HepG2 (cell line): ENCODE data around the gene FAM219B. TPM values are rescaled to one million over a fixed set of nuclear protein-coding genes. Genes with fewer than 3 reads are reported as not detected.

Source experiments
- ATAC-seq: fragments of 200-7000 bp; cut with Tn5 transposase; 3 replicates; pipeline ENCODE4 v1.9.1; 2020; ENCODE audit warnings: mild to moderate bottlenecking, moderate library complexity
- BruUV-seq: library from RNA; stranded (reverse); fragments of 400-500 nt; replicated peaks from 2 replicates; lab custom pipeline; 2021; lab: Mats Ljungman, UMichigan
- CTCF ChIA-PET: fragments of 300-600 bp; formaldehyde crosslinking; extraction: SDS; loops from one replicate; lab custom pipeline; 2021; ENCODE audit warnings: low total read pairs, inconsistent platforms, low intra/inter-chr PET ratio; lab: Yijun Ruan, JAX
- POLR2A ChIA-PET: fragments of 350-600 bp; sonication (Branson Sonifier 250); formaldehyde crosslinking; loops from one replicate; lab custom pipeline; 2020; ENCODE audit warnings: antibody characterized with exemption, inconsistent platforms; lab: Yijun Ruan, JAX
- DNase-seq: peaks from one replicate; pipeline ENCODE4 v3.0.0-alpha.2; 2015; ENCODE audit warnings: low spot score
- FAIRE-seq: peaks from 3 replicates; lab custom pipeline; 2011; peaks lifted over from hg19 to GRCh38; lab: Jason Lieb, UNC
- H2AFZ ChIP-seq: one replicate; pipeline ENCODE4 v1.6.1; 2011; ENCODE audit warnings: low read length, inconsistent platforms
- H3K27ac ChIP-seq: fragments of 300-600 bp; 3 replicates; pipeline ENCODE4 v1.8.0; 2011; ENCODE audit warnings: mixed run types, mild to moderate bottlenecking, mixed read lengths, low read length, inconsistent platforms; ENCODE audit not compliant: insufficient read depth; ENCODE audit errors: extremely low read length
- H3K27me3 ChIP-seq, 2 experiments: fragments of 200-600 bp in 1 of 2; 2 replicates in 1 of 2; 3 replicates in 1 of 2; pipeline versions ENCODE4 v1.6.0 to v1.8.0; 2011; ENCODE audit warnings: low read length in 2 of 2, mild to moderate bottlenecking in 2 of 2, moderate library complexity in 2 of 2, inconsistent platforms in 1 of 2; ENCODE audit not compliant: insufficient read depth in 2 of 2, control insufficient read depth in 1 of 2
- H3K36me3 ChIP-seq, 2 experiments: fragments of 200-600 bp in 1 of 2; replicated peaks in 1 of 2; 2 replicates in 1 of 2; 3 replicates in 1 of 2; pipeline versions ENCODE4 v1.5.1 to v1.8.0; 2011; ENCODE audit warnings: low read length in 2 of 2, inconsistent platforms in 1 of 2; ENCODE audit not compliant: insufficient read depth in 2 of 2, control insufficient read depth in 1 of 2
- H3K4me1 ChIP-seq: 2 replicates; pipeline ENCODE4 v1.5.1; 2012; ENCODE audit warnings: low read length, inconsistent platforms; ENCODE audit not compliant: insufficient read depth
- H3K4me2 ChIP-seq: 2 replicates; pipeline ENCODE4 v1.6.0; 2011; ENCODE audit warnings: low read depth, low read length, inconsistent platforms
- H3K4me3 ChIP-seq, 3 experiments: fragments of 200-600 bp in 1 of 3; sonication (generic), shearing (Covaris generic) in 1 of 3; replicated peaks in 1 of 3; 2 replicates each; pipeline ENCODE4 v1.5.1; 2011 to 2016; ENCODE audit warnings: low read length in 3 of 3, inconsistent platforms in 2 of 3, low read depth in 2 of 3, mild to moderate bottlenecking in 2 of 3, control low read depth in 1 of 3, mixed read lengths in 1 of 3; ENCODE audit not compliant: insufficient read depth in 1 of 3
- H3K79me2 ChIP-seq: one replicate; pipeline ENCODE4 v1.6.1; 2011; ENCODE audit warnings: low read length, inconsistent platforms; ENCODE audit not compliant: insufficient read depth
- H3K9ac ChIP-seq: 2 replicates; pipeline ENCODE4 v1.6.0; 2011; ENCODE audit warnings: mild to moderate bottlenecking, low read depth, low read length, inconsistent platforms; ENCODE audit not compliant: insufficient read depth
- H3K9me3 ChIP-seq: 2 replicates; pipeline ENCODE4 v1.5.1; 2012; ENCODE audit warnings: mild to moderate bottlenecking, low read length
- H4K20me1 ChIP-seq: 2 replicates; pipeline ENCODE4 v1.6.0; 2011; ENCODE audit warnings: inconsistent platforms, mild to moderate bottlenecking, low read length, moderate library complexity; ENCODE audit not compliant: insufficient read depth
- KDM5A ChIP-seq: fragments of 200-600 bp; sonication (generic); IDR thresholded peaks from 2 replicates; pipeline ENCODE4 v1.7.0; 2018; ENCODE audit warnings: antibody characterized with exemption, mild to moderate bottlenecking, low read length, borderline replicate concordance
- SMAD9 ChIP-seq: sonication (generic); formaldehyde crosslinking; IDR thresholded peaks from 2 replicates; pipeline ENCODE4 v1.5.1; 2020; ENCODE audit warnings: mild to moderate bottlenecking, missing genetic modification reagents
- ZNF225 ChIP-seq: sonication (generic); formaldehyde crosslinking; IDR thresholded peaks from 2 replicates; pipeline ENCODE4 v1.4.0; 2020; ENCODE audit warnings: mild to moderate bottlenecking, missing genetic modification reagents
- ZNF431 ChIP-seq: sonication (generic); formaldehyde crosslinking; IDR thresholded peaks from 2 replicates; pipeline ENCODE4 v1.9.0; 2022; ENCODE audit warnings: missing genetic modification reagents, low read depth, mild to moderate bottlenecking, borderline replicate concordance
- ZNF496 ChIP-seq: sonication (generic); formaldehyde crosslinking; IDR thresholded peaks from 2 replicates; pipeline ENCODE4 v1.8.1; 2023; ENCODE audit warnings: mild to moderate bottlenecking, moderate library complexity, missing genetic modification reagents; ENCODE audit not compliant: insufficient replicate concordance
- WGBS: methylation state at CpG from one replicate; pipeline ENCODE4 v1.1.6; 2017; ENCODE audit warnings: low lambda C conversion rate; 5-methylcytosine and 5-hydroxymethylcytosine counted together
- in situ Hi-C: cut with HindIII; loops from 2 replicates; pipeline ENCODE4 v1.10.0; 2017; ENCODE audit warnings: low pct_unique_long_range_greater_than_20kb; ENCODE audit not compliant: extremely low pct_ligation_motif_present
- intact Hi-C: fragments of 100-400 bp; cut with micrococcal nuclease; formaldehyde crosslinking; loops from one replicate; pipeline ENCODE4 v1.10.0; 2022; ENCODE audit not compliant: unreplicated experiment
- polyA plus RNA-seq, 8 experiments: library from polyadenylated mRNA; depleted of rRNA in 3 of 8; stranded (reverse) in 7 of 8; unstranded in 1 of 8; fragments of >200 nt; fragmentation: Illumina TruSeq in 4 of 8; extraction: Trizol in 4 of 8; gene quantifications; 2 replicates each; pipeline versions ENCODE4 v1.2.1 to v1.2.3, GENCODE V29; 2011 to 2016; ENCODE audit warnings: low read depth in 4 of 8, missing spikeins in 1 of 8, mixed read lengths in 1 of 8; ENCODE audit not compliant: insufficient read depth in 1 of 8
- total RNA-seq, 5 experiments: library from RNA; depleted of rRNA; stranded (reverse); fragments of >200 nt; fragmentation: Illumina TruSeq; extraction: Trizol; gene quantifications; 2 replicates each; pipeline ENCODE4 v1.2.3, GENCODE V29; 2016; ENCODE audit warnings: low read depth in 1 of 5
- TF ChIP-seq, protein P1 (sequence below): sonication (generic); formaldehyde crosslinking; IDR thresholded peaks from 2 replicates; pipeline ENCODE4 v1.5.0; 2020; ENCODE audit warnings: mild to moderate bottlenecking, missing genetic modification reagents, borderline replicate concordance
- TF ChIP-seq, protein P2 (sequence below): sonication (generic); formaldehyde crosslinking; IDR thresholded peaks from 2 replicates; pipeline ENCODE4 v1.4.0; 2020; ENCODE audit warnings: missing genetic modification reagents, borderline replicate concordance
- TF ChIP-seq, protein P3 (sequence below): sonication (generic); formaldehyde crosslinking; IDR thresholded peaks from 2 replicates; pipeline ENCODE4 v1.8.1; 2023; ENCODE audit warnings: missing genetic modification reagents, mild to moderate bottlenecking, borderline replicate concordance

The FAM219B gene
- total and polyA plus RNA-seq, 2 of the 13 experiments (the other 11 are each of a cell fraction or from before 2014, with no cell fraction given): 36.6 to 50.2 TPM

DNA sequence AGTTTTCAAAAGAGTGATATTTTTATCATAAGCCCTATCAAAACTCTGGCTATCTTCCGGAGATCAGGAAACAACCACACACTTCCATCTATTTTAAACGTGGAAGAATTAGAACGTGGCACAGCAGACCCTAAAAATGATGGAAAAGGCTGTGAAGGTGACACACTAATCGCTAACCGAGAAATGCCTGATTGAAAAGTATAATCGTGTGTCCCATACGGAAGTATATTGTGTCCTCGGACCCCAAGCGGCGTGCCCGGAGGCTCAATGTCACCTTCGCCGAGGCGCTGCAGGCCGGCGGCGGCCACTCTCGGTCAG lies 30.6 kb upstream of the FAM219B start:
- Histone ChIP-seq H3K4me3 (peak overlapping the region; percentile 70 to 86 (median 72)), H3K27me3 (no peaks in the 10 kb centered on the region; a peak in 2 of 5 replicates), H3K9ac (peak overlapping the region; percentile 93), H2AFZ (no peak overlapping the region), H3K4me1 (peaks cover 59% of the 10 kb centered on the region), H3K36me3 (peaks cover 0 to 5% of the 10 kb centered on the region in 2 experiments; a peak in 1 of 5 replicates), H3K4me2 (peak overlapping the region; percentile 75), H3K79me2 (peaks cover 40% of the 10 kb centered on the region), H3K9me3 (no peaks in the 10 kb centered on the region), H4K20me1 (peaks cover 15% of the 10 kb centered on the region), H3K27ac (peak overlapping the region; percentile 98)
- intact Hi-C loops: loop anchor here (1.0 kb wide), 1 partner anchor 120 kb away; no protein-coding TSS in a partner anchor
- CTCF ChIA-PET: no interaction called here
- DNase-seq: no peak
- no peak for ATAC-seq
- FAIRE-seq: no peak
- 0 out of 2 replicates have a peak, but pooled peaks have one; percentile 11 for TF ChIP-seq KDM5A
- TF ChIP-seq ZNF496 (CRISPR knock-in tag): no peak
- 0 out of 2 replicates have a peak, but pooled peaks have one; percentile 49 for TF ChIP-seq SMAD9 (CRISPR knock-in tag)
- no peak for TF ChIP-seq ZNF225 (CRISPR knock-in tag)
- TF ChIP-seq ZNF431 (CRISPR knock-in tag): 0 out of 2 replicates have a peak, but pooled peaks have one; percentile 18
- TF ChIP-seq, protein P1, sequence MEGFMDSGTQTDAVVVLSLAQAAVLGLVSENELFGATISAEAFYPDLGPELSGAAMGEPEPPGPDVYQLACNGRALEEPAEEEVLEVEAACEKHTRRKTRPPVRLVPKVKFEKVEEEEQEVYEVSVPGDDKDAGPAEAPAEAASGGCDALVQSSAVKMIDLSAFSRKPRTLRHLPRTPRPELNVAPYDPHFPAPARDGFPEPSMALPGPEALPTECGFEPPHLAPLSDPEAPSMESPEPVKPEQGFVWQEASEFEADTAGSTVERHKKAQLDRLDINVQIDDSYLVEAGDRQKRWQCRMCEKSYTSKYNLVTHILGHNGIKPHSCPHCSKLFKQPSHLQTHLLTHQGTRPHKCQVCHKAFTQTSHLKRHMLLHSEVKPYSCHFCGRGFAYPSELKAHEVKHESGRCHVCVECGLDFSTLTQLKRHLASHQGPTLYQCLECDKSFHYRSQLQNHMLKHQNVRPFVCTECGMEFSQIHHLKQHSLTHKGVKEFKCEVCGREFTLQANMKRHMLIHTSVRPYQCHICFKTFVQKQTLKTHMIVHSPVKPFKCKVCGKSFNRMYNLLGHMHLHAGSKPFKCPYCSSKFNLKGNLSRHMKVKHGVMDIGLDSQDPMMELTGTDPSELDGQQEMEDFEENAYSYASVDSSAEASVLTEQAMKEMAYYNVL: no peak
- TF ChIP-seq, protein P2, sequence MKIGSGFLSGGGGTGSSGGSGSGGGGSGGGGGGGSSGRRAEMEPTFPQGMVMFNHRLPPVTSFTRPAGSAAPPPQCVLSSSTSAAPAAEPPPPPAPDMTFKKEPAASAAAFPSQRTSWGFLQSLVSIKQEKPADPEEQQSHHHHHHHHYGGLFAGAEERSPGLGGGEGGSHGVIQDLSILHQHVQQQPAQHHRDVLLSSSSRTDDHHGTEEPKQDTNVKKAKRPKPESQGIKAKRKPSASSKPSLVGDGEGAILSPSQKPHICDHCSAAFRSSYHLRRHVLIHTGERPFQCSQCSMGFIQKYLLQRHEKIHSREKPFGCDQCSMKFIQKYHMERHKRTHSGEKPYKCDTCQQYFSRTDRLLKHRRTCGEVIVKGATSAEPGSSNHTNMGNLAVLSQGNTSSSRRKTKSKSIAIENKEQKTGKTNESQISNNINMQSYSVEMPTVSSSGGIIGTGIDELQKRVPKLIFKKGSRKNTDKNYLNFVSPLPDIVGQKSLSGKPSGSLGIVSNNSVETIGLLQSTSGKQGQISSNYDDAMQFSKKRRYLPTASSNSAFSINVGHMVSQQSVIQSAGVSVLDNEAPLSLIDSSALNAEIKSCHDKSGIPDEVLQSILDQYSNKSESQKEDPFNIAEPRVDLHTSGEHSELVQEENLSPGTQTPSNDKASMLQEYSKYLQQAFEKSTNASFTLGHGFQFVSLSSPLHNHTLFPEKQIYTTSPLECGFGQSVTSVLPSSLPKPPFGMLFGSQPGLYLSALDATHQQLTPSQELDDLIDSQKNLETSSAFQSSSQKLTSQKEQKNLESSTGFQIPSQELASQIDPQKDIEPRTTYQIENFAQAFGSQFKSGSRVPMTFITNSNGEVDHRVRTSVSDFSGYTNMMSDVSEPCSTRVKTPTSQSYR (CRISPR knock-in tag): no peak
- TF ChIP-seq, protein P3, sequence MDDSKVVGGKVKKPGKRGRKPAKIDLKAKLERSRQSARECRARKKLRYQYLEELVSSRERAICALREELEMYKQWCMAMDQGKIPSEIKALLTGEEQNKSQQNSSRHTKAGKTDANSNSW (CRISPR knock-in tag): no peak
- 0% methylated on average over 18 of the region's 18 CpGs for WGBS
- POLR2A ChIA-PET: interaction anchor here (1.0 to 1.2 kb wide), 5 partner anchors 13 to 86 kb away, joined by 3 to 16 read pairs (median 9); partner anchors contain the start of genes FAM219B, PPCDC and SCAMP5
- in situ Hi-C loops: no loop called here
- BruUV-seq: TSS peak; percentile 87
